Measurements from ENCODE around the gene NECAB2. TPM values are rescaled to one million over a fixed set of nuclear protein-coding genes. Genes with fewer than 3 reads are reported as not detected.
A peak's percentile ranks its signal among the peaks of the same experiment; 100 is the strongest.

Gene NECAB2
- total RNA-seq, 1 donor from 2014 or later: not detected

DNA sequence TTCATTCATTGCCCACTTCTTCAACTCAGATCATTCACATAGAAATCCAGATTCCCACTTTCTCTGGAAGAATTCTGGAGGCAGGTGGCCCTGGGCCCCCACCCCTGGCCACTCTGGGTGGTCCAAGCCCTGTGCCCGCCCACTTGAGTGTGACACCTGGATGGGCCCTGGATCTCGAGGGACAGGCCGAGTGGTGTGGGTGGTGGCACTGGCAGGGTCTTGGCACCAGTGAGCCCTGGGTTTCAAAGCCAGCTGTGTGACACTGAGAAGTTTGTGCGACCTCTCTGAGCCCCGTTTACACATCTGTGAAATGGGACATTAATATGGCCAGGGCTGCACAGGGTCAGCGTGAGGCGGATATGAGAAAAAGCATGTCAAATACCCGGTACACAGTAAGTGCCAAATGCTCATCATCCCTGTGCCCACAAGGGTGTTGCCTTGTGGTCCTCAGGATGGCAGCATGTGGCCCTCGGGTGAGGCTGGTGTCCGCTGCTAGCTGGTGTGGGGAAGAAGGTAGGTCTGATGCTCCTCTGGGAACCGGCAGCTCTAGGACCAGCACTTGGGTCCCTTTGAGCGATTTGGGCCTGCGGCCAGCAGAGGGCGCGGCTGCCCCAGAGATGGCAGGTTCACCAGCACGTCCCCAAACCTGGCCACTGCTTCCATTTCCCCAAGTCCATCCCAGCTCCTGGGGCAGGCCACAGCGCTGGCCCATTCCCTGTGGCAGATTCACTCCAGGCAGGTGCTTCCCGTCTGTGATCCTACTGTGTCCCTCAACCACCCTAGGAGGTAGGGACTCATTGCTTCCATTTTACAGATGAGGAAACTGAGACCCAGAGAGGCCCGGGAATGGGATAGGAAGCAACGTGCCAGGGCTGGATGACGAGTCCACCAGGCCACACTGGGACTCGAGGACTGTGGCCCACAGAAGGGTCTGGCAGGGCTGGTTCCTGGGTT lies 11.4 kb upstream of the NECAB2 start:
- Mint-ChIP-seq H3K4me3 (no peak overlapping the region), H3K27me3 (peaks cover 20% of the 10 kb centered on the region), H3K9me3 (no peaks in the 10 kb centered on the region), H3K4me1 (peaks cover 8% of the 10 kb centered on the region), H3K36me3 (ENCODE audit: low read depth) (no peaks in the 10 kb centered on the region), H3K27ac (no peak overlapping the region)
- ChIA-PET POLR2A (no interaction called here), CTCF (interaction anchor here (0.6 to 2.0 kb wide), 5 partner anchors 32 to 550 kb away, joined by 3 to 9 read pairs (median 4); partner anchors contain the start of gene TAF1C)
- TF ChIP-seq, protein P1, sequence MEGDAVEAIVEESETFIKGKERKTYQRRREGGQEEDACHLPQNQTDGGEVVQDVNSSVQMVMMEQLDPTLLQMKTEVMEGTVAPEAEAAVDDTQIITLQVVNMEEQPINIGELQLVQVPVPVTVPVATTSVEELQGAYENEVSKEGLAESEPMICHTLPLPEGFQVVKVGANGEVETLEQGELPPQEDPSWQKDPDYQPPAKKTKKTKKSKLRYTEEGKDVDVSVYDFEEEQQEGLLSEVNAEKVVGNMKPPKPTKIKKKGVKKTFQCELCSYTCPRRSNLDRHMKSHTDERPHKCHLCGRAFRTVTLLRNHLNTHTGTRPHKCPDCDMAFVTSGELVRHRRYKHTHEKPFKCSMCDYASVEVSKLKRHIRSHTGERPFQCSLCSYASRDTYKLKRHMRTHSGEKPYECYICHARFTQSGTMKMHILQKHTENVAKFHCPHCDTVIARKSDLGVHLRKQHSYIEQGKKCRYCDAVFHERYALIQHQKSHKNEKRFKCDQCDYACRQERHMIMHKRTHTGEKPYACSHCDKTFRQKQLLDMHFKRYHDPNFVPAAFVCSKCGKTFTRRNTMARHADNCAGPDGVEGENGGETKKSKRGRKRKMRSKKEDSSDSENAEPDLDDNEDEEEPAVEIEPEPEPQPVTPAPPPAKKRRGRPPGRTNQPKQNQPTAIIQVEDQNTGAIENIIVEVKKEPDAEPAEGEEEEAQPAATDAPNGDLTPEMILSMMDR (IDR thresholded peaks at IDR 0.05): peak; percentile 36
- intact Hi-C loops (cut with micrococcal nuclease): loop anchor here (1.0 to 5.0 kb wide), 6 partner anchors 109 to 528 kb away; partner anchors contain the start of gene TAF1C
- ATAC-seq (ENCODE audit: low read depth) (peak; percentile 51), DNase-seq (peak; percentile 66)

DNA sequence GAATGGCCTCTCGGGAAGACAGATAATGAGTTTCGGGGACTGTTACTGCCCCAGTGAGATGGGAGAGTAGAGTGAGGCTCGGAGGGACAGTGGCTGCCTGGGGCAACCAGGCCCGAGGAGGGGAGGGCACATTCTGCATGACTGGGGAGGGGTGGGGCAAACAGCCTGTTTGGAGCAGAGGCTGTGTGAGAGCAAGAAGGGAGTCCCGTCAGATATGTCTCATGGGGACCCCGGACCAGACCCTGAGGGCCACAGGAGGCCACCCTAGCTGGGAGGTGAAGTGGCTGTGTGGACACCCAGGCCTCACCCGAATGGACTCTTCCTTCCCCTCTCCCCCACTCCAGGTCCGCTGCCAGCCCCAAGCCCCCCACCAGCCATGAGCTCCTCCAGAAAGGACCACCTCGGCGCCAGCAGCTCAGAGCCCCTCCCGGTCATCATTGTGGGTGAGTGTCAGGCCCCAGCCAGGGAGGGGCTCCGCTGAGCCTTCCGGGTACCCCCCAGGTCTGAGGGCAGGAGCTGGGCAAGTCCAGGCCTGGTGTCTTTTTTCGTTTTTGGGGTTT lies 10.7 kb upstream of the NECAB2 start:
- H3K4me3 Mint-ChIP-seq: no peak overlapping the region
- ChIA-PET CTCF (interaction anchor here (0.9 to 2.0 kb wide), 3 partner anchors 131 to 549 kb away, joined by 3 to 9 read pairs (median 4); partner anchors contain the start of gene TAF1C), POLR2A (interaction anchor here (0.7 kb wide), 1 partner anchor 512 kb away, joined by 7 read pairs; no protein-coding TSS in a partner anchor)
- TF ChIP-seq, protein P1 (IDR thresholded peaks at IDR 0.05): no peak
- no peaks in the 10 kb centered on the region for H3K36me3 Mint-ChIP-seq (ENCODE audit: low read depth)
- no peak for ATAC-seq (ENCODE audit: low read depth)
- no peak for DNase-seq
- peaks cover 8% of the 10 kb centered on the region for H3K4me1 Mint-ChIP-seq
- H3K27ac Mint-ChIP-seq: no peak overlapping the region
- peaks cover 20% of the 10 kb centered on the region for H3K27me3 Mint-ChIP-seq
- intact Hi-C loops (cut with micrococcal nuclease): loop anchor here (2.0 to 5.0 kb wide), 2 partner anchors 350 to 527 kb away; no protein-coding TSS in a partner anchor
- H3K9me3 Mint-ChIP-seq: no peaks in the 10 kb centered on the region

DNA sequence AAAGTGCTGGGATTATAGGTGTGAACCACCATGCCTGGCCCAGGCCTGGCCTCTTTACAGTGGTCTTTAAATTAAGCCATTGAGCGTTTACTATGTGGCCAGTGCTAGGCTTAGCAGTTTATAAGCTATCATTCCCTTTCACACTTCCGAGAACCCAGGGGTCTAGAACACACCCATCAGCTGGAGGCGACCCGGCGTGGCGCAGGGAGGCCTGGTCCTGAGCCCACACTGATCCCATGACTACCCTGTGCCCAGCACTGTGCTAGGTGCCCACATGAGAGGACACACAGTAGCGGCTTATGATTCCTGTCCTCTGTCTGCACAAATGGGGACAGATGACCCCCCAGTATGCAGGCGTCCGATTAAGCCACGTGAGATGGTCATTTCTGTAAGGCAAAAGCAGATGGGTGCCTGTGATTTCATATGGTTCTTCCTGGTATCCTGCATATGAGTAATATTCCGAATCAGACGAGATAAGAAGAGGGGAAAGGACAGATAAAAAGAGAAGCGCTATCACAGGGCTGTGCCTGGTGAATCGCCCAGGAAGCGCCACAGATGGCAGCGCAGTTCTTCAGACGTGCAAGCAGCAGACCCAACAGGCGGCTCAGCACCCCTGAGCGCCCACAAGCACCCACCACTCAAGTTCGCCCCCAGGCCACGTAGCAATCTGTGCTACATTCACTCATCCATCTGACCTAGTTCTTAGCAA lies 9.8 kb upstream of the NECAB2 start:
- TF ChIP-seq, protein P1 (IDR thresholded peaks at IDR 0.05): no peak
- Mint-ChIP-seq H3K27ac (no peak overlapping the region), H3K36me3 (ENCODE audit: low read depth) (no peaks in the 10 kb centered on the region), H3K9me3 (no peaks in the 10 kb centered on the region), H3K4me3 (no peak overlapping the region), H3K27me3 (peaks cover 20% of the 10 kb centered on the region), H3K4me1 (peaks cover 6% of the 10 kb centered on the region)
- ATAC-seq (ENCODE audit: low read depth) (no peak), DNase-seq (no peak)
- intact Hi-C loops (cut with micrococcal nuclease): loop anchor here (5.0 kb wide), 1 partner anchor 349 kb away; no protein-coding TSS in a partner anchor
- CTCF ChIA-PET: interaction anchor here (0.6 to 2.0 kb wide), 4 partner anchors 216 to 548 kb away, joined by 3 to 9 read pairs (median 6); partner anchors contain the start of gene TAF1C
- POLR2A ChIA-PET: interaction anchor here (0.7 kb wide), 1 partner anchor 512 kb away, joined by 7 read pairs; no protein-coding TSS in a partner anchor

DNA sequence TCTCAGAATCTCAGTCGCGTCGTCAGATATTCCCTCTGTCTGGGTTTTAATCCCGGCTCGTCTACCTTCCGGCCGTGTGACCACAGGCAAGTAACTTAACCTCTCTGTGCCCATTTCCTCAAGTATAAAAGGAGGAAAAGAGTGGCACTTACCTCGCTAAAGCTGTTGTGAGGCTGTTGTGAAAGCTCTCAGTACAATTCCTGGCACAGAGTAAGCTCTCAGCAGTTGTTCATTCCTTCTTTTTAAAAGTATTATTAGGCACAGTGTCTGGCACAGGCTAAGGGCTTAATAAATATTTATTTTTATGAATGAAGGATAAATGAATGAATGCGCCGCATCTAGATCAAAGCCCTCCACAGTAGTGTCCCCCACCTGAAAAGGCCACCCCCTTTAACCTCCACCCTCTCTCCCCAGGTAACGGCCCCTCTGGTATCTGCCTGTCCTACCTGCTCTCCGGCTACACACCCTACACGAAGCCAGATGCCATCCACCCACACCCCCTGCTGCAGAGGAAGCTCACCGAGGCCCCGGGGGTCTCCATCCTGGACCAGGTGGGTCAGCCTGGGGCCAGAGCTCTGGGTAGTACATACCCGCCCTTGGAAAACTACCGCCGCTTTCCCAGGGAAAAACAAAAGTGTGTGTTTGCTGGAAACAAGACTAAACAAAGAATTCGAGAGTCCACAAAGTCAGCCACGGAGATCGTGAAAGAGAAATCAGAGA lies 9.0 kb upstream of the NECAB2 start:
- DNase-seq (no peak), ATAC-seq (ENCODE audit: low read depth) (no peak)
- intact Hi-C loops (cut with micrococcal nuclease): loop anchor here (5.0 kb wide), 1 partner anchor 348 kb away; no protein-coding TSS in a partner anchor
- Mint-ChIP-seq H3K9me3 (no peaks in the 10 kb centered on the region), H3K27me3 (peaks cover 18% of the 10 kb centered on the region), H3K4me1 (peaks cover 2% of the 10 kb centered on the region), H3K36me3 (ENCODE audit: low read depth) (no peaks in the 10 kb centered on the region), H3K4me3 (no peak overlapping the region), H3K27ac (no peak overlapping the region)
- ChIA-PET POLR2A (no interaction called here), CTCF (interaction anchor here (1.8 kb wide), 1 partner anchor 228 kb away, joined by 8 read pairs; the partner anchor contains the start of gene TAF1C)
- TF ChIP-seq, protein P1 (IDR thresholded peaks at IDR 0.05): no peak

Measured in activated B cell treated with CpG ODN at 0.5 μM for 24 hours (primary cell).